Measurements from ENCODE around the gene ELAPOR1.
A peak's percentile ranks its signal among the peaks of the same experiment; 100 is the strongest.

The ELAPOR1 gene

GRCh38 chr1:109090196-109091077 lies 23.5 kb upstream of the ELAPOR1 start, which contains the start of gene TMEM167B:
Gene TMEM167B, plus strand, starts transcription at chr1:109090764. Its CDS starts 109 bp downstream, at chr1:109090873.
- DNase-seq (ENCODE audit: low read depth): peak; percentile 88
- H3K4me3 ChIP-seq (ENCODE audit: low read depth, low read length): peak within 1 kb of the TSS; percentile 82
- TF ChIP-seq CTCF (IDR thresholded peaks at IDR 0.05; ENCODE audit: low read depth, low read length, missing control alignments): no peak

- no peak for DNase-seq (ENCODE audit: low read depth)
- peak overlapping the region; percentile 82 for H3K4me3 ChIP-seq (ENCODE audit: low read depth, low read length)
- no peak for TF ChIP-seq CTCF (IDR thresholded peaks at IDR 0.05; ENCODE audit: low read depth, low read length, missing control alignments)
These were observed 22.7 kb upstream of the ELAPOR1 start for GRCh38 chr1:109091078-109091838.

- no peak for TF ChIP-seq CTCF (IDR thresholded peaks at IDR 0.05; ENCODE audit: low read depth, low read length, missing control alignments)
- no peak for DNase-seq (ENCODE audit: low read depth)
- H3K4me3 ChIP-seq (ENCODE audit: low read depth, low read length): peak overlapping the region; percentile 82
These were observed 22.1 kb upstream of the ELAPOR1 start for GRCh38 chr1:109091839-109092193.

- DNase-seq (ENCODE audit: low read depth): no peak
- no peak overlapping the region for H3K4me3 ChIP-seq (ENCODE audit: low read depth, low read length)
- TF ChIP-seq CTCF (IDR thresholded peaks at IDR 0.05; ENCODE audit: low read depth, low read length, missing control alignments): no peak
These were observed 19.5 kb upstream of the ELAPOR1 start for GRCh38 chr1:109094377-109094803.

GRCh38 chr1:109094871-109095270 lies 19.0 kb upstream of the ELAPOR1 start:
- DNase-seq (ENCODE audit: low read depth): no peak
- no peak for TF ChIP-seq CTCF (IDR thresholded peaks at IDR 0.05; ENCODE audit: low read depth, low read length, missing control alignments)
- no peak overlapping the region for H3K4me3 ChIP-seq (ENCODE audit: low read depth, low read length)

GRCh38 chr1:109095631-109096030 lies 18.3 kb upstream of the ELAPOR1 start:
- no peak for TF ChIP-seq CTCF (IDR thresholded peaks at IDR 0.05; ENCODE audit: low read depth, low read length, missing control alignments)
- DNase-seq (ENCODE audit: low read depth): no peak

More at GRCh38 chr1:109095631-109096030, 18.3 kb upstream of the ELAPOR1 start:
- no peak overlapping the region for H3K4me3 ChIP-seq (ENCODE audit: low read depth, low read length)
